K562 (cell line): ENCODE results near the gene JADE2. TPM values are rescaled to one million over a fixed set of nuclear protein-coding genes. Genes with fewer than 3 reads are reported as not detected.
A peak's percentile ranks its signal among the peaks of the same experiment; 100 is the strongest.

ENCODE experiments used
- E2F4 ChIP-seq: sonication (generic); formaldehyde crosslinking; IDR thresholded peaks from 2 replicates; pipeline ENCODE4 v1.8.0; 2022; ENCODE audit warnings: mild to moderate bottlenecking, low read depth, missing genetic modification reagents
- GABPB1 ChIP-seq: sonication (generic); formaldehyde crosslinking; IDR thresholded peaks from 2 replicates; pipeline ENCODE4 v1.8.0; 2022; ENCODE audit warnings: mild to moderate bottlenecking, missing genetic modification reagents
- HINFP ChIP-seq: fragments of 450-650 bp; conservative IDR thresholded peaks from 2 replicates; pipeline ENCODE4 v1.6.1; 2016; ENCODE audit warnings: missing genetic modification characterization, low read depth, mild to moderate bottlenecking, control low read depth, missing compliant biosample characterization
- ID3 ChIP-seq, 2 experiments: fragments of 250-450 bp in 1 of 2; fragments of 450-650 bp in 1 of 2; sonication (Bioruptor Pico) in 1 of 2; IDR thresholded peaks; 2 replicates each; pipeline versions ENCODE4 v1.6.1 to v1.8.0; 2016 to 2021; ENCODE audit warnings: mild to moderate bottlenecking in 2 of 2, moderate library complexity in 2 of 2, missing compliant biosample characterization in 1 of 2, missing genetic modification characterization in 1 of 2
- KLF10 ChIP-seq: fragments of 250-450 bp; sonication (Bioruptor Pico); IDR thresholded peaks from 2 replicates; pipeline ENCODE4 v1.6.1; 2021; ENCODE audit warnings: matching md5 sums
- MAFF ChIP-seq: IDR thresholded peaks from 2 replicates; pipeline ENCODE4 v1.6.1; 2012; ENCODE audit warnings: low read length, improper control_type of control experiment
- MAFK ChIP-seq: IDR thresholded peaks from 2 replicates; pipeline ENCODE4 v1.6.1; 2011; ENCODE audit warnings: low read length, improper control_type of control experiment
- MAZ ChIP-seq, 2 experiments: fragments of 450-650 bp in 1 of 2; sonication (generic) in 1 of 2; formaldehyde crosslinking; IDR thresholded peaks in 1 of 2; conservative IDR thresholded peaks in 1 of 2; 2 replicates each; pipeline versions ENCODE4 v1.4.0 to v1.5.0; 2020; ENCODE audit warnings: mild to moderate bottlenecking in 1 of 2, missing genetic modification reagents in 1 of 2
- NEUROD1 ChIP-seq: fragments of 150-350 bp; IDR thresholded peaks from 2 replicates; pipeline ENCODE4 v1.6.1; 2014; ENCODE audit warnings: borderline replicate concordance, low read length, low read depth; ENCODE audit not compliant: partially characterized antibody
- PBX2 ChIP-seq, 2 experiments: IDR thresholded peaks in 1 of 2; conservative IDR thresholded peaks in 1 of 2; 2 replicates each; pipeline ENCODE4 v1.6.1; 2016; ENCODE audit warnings: low read depth in 2 of 2, mild to moderate bottlenecking in 1 of 2, missing compliant biosample characterization in 1 of 2, missing genetic modification characterization in 1 of 2, moderate library complexity in 1 of 2
- POLR2AphosphoS5 ChIP-seq: IDR thresholded peaks from 2 replicates; pipeline ENCODE4 v1.6.1; 2011; ENCODE audit warnings: mild to moderate bottlenecking, low read depth, low read length, moderate library complexity; ENCODE audit not compliant: control insufficient read depth, insufficient read depth
- POLR3G ChIP-seq: IDR thresholded peaks from 2 replicates; pipeline ENCODE4 v1.6.1; 2011; ENCODE audit not compliant: insufficient read length, insufficient replicate concordance; ENCODE audit errors: extremely low read depth
- PRDM10 ChIP-seq: fragments of 450-650 bp; IDR thresholded peaks from 2 replicates; pipeline ENCODE4 v1.6.1; 2018; ENCODE audit not compliant: partially characterized antibody
- SLC30A9 ChIP-seq: fragments of 250-450 bp; sonication (Bioruptor Pico); IDR thresholded peaks from 2 replicates; pipeline ENCODE4 v1.8.0; 2022; ENCODE audit warnings: mild to moderate bottlenecking, moderate library complexity
- ZNF184 ChIP-seq: sonication (generic); formaldehyde crosslinking; IDR thresholded peaks from 2 replicates; pipeline ENCODE4 v1.5.0; 2020; ENCODE audit warnings: missing genetic modification reagents
- ZNF263 ChIP-seq: sonication (generic); formaldehyde crosslinking; IDR thresholded peaks from 2 replicates; pipeline ENCODE4 v1.8.0; 2022; ENCODE audit warnings: mild to moderate bottlenecking, missing genetic modification reagents, borderline replicate concordance
- ZNF668 ChIP-seq: fragments of 250-450 bp; sonication (Bioruptor Pico); IDR thresholded peaks from 2 replicates; pipeline ENCODE4 v1.8.0; 2022; ENCODE audit warnings: mild to moderate bottlenecking, inconsistent platforms
- polyA plus RNA-seq, 8 experiments: library from polyadenylated mRNA; depleted of rRNA in 4 of 8; stranded (reverse) in 5 of 8; unstranded in 3 of 8; fragments of >200 nt; fragmentation: Nextera tagmentation in 2 of 8; fragmentation: Illumina TruSeq in 1 of 8; extraction: Ambion mirVana in 2 of 8; extraction: Trizol in 1 of 8; gene quantifications; 2 replicates each; pipeline versions ENCODE4 v1.2.1 to v1.2.3, GENCODE V29; 2011 to 2014; ENCODE audit warnings: inconsistent platforms in 1 of 8, missing spikeins in 1 of 8
- total RNA-seq, 7 experiments: library from RNA; depleted of rRNA in 6 of 7; stranded (reverse); fragments of >200 nt in 6 of 7; fragmentation: Illumina TruSeq in 2 of 7; extraction: Trizol in 2 of 7; gene quantifications; 2 replicates each; pipeline versions ENCODE4 v1.2.1 to v1.2.3, GENCODE V29; 2011 to 2021; ENCODE audit warnings: low replicate concordance in 1 of 7

JADE2 gene
- total and polyA plus RNA-seq, 9 of the 15 experiments (the other 6 are each of a cell fraction or from before 2014, with no cell fraction given), result 0.50 to 23.3 (median 9.1) TPM

- TF ChIP-seq ID3 (CRISPR knock-in tag; IDR thresholded peaks at IDR 0.05), result no peak
- no peak for TF ChIP-seq ID3 (tag; IDR thresholded peaks at IDR 0.05)
- no peak for TF ChIP-seq POLR3G
- peak; percentile 80 for TF ChIP-seq MAFF
- TF ChIP-seq ZNF184 (CRISPR knock-in tag), result no peak
- TF ChIP-seq E2F4 (CRISPR knock-in tag), result no peak
- no peak for TF ChIP-seq HINFP (tag)
- TF ChIP-seq ZNF668 (CRISPR knock-in tag), result no peak
- no peak for TF ChIP-seq POLR2AphosphoS5
- no peak for TF ChIP-seq KLF10 (CRISPR knock-in tag)
- TF ChIP-seq SLC30A9 (CRISPR knock-in tag), result no peak
- no peak for TF ChIP-seq MAZ (CRISPR knock-in tag; conservative IDR thresholded peaks at IDR 0.05 in 1 of 2, IDR thresholded peaks at IDR 0.05 in 1 of 2)
- no peak for TF ChIP-seq PBX2 (CRISPR knock-in tag; IDR thresholded peaks at IDR 0.05; ENCODE audit: low read depth)
- TF ChIP-seq PBX2 (tag; conservative IDR thresholded peaks at IDR 0.05; ENCODE audit: low read depth), result no peak
- TF ChIP-seq ZNF263 (CRISPR knock-in tag), result no peak
- no peak for TF ChIP-seq NEUROD1
- TF ChIP-seq MAFK, result peak; percentile 79; the same call in 1 of the 2 replicates
- no peak for TF ChIP-seq GABPB1 (CRISPR knock-in tag)
- TF ChIP-seq PRDM10, result peak; percentile 33
These were observed 66.8 kb downstream of the JADE2 start (continued) for GRCh38 chr5:134592141-134592746.
